ENCODE data around the gene C22orf42.
"Not testable (repeated sequence)": the region's sequence is repeated elsewhere in the genome, so short reads cannot be mapped to it uniquely, and the experiment has no call there.

C22orf42 gene

GRCh38 chr22:32199961-32200360 is 40.9 kb upstream of the C22orf42 start:
- Histone ChIP-seq H3K9ac (no peak overlapping the region), H3K4me2 (no peak overlapping the region), H3K79me2 (ENCODE audit: insufficient read depth, low read depth) (no peaks in the 10 kb centered on the region), H3K4me3 (IDR thresholded peaks at IDR 0.05; ENCODE audit: insufficient read depth, low read depth, low read length) (no peak overlapping the region), H3K27ac (no peak overlapping the region), H2AFZ (ENCODE audit: low read depth) (no peak overlapping the region), H4K20me1 (ENCODE audit: insufficient read depth) (no peaks in the 10 kb centered on the region), H3K4me1 (ENCODE audit: low read depth, poor library complexity, severe bottlenecking) (no peaks in the 10 kb centered on the region), H3K36me3 (ENCODE audit: insufficient read depth) (no peaks in the 10 kb centered on the region), H3K27me3 (ENCODE audit: insufficient read depth, low read depth) (no peaks in the 10 kb centered on the region)
- no peak for TF ChIP-seq CTCF (conservative IDR thresholded peaks at IDR 0.05; ENCODE audit: low read depth, low read length)

GRCh38 chr22:32199341-32199740 is 40.2 kb upstream of the C22orf42 start:
- Histone ChIP-seq H3K4me2 (no peak overlapping the region), H4K20me1 (ENCODE audit: insufficient read depth) (no peaks in the 10 kb centered on the region), H3K27ac (no peak overlapping the region), H2AFZ (ENCODE audit: low read depth) (no peak overlapping the region), H3K79me2 (ENCODE audit: insufficient read depth, low read depth) (no peaks in the 10 kb centered on the region), H3K4me1 (ENCODE audit: low read depth, poor library complexity, severe bottlenecking) (no peaks in the 10 kb centered on the region), H3K27me3 (ENCODE audit: insufficient read depth, low read depth) (no peaks in the 10 kb centered on the region), H3K9ac (no peak overlapping the region), H3K36me3 (ENCODE audit: insufficient read depth) (no peaks in the 10 kb centered on the region), H3K4me3 (IDR thresholded peaks at IDR 0.05; ENCODE audit: insufficient read depth, low read depth, low read length) (no peak overlapping the region)
- TF ChIP-seq CTCF (conservative IDR thresholded peaks at IDR 0.05; ENCODE audit: low read depth, low read length), result no peak

GRCh38 chr22:32197553-32198226 is 38.6 kb upstream of the C22orf42 start:
- H4K20me1 ChIP-seq (ENCODE audit: insufficient read depth); H3K27me3 ChIP-seq (ENCODE audit: insufficient read depth, low read depth); H3K4me3 ChIP-seq (IDR thresholded peaks at IDR 0.05; ENCODE audit: insufficient read depth, low read depth, low read length); H3K27ac ChIP-seq; H3K4me2 ChIP-seq; H3K36me3 ChIP-seq (ENCODE audit: insufficient read depth); H2AFZ ChIP-seq (ENCODE audit: low read depth); H3K9ac ChIP-seq; H3K79me2 ChIP-seq (ENCODE audit: insufficient read depth, low read depth); H3K4me1 ChIP-seq (ENCODE audit: low read depth, poor library complexity, severe bottlenecking): not testable (repeated sequence)

- H2AFZ ChIP-seq (ENCODE audit: low read depth); H4K20me1 ChIP-seq (ENCODE audit: insufficient read depth); H3K4me1 ChIP-seq (ENCODE audit: low read depth, poor library complexity, severe bottlenecking); H3K79me2 ChIP-seq (ENCODE audit: insufficient read depth, low read depth); H3K4me3 ChIP-seq (IDR thresholded peaks at IDR 0.05; ENCODE audit: insufficient read depth, low read depth, low read length); H3K4me2 ChIP-seq; H3K9ac ChIP-seq; H3K27me3 ChIP-seq (ENCODE audit: insufficient read depth, low read depth); H3K27ac ChIP-seq; H3K36me3 ChIP-seq (ENCODE audit: insufficient read depth): not testable (repeated sequence)
These were observed 36.8 kb upstream of the C22orf42 start for GRCh38 chr22:32195900-32196299.

DNA sequence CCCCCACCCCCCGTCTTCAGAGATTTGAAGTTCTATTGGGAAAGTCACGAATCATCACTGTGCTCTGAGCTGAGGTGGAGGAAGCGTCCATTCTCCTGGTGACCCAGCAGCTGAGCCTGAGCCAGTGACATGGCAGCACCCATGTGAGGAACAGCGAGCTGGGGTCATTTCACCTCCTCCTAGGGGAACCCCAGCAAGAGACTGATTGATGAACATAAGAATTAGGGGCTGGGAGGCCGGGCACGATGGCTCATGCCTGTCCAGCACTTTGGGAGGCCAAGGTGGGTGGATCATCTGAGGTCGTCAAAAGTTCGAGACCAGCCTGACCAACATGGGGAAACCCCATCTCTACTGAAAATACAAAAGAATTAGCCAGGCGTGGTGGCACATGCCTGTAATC is 34.2 kb upstream of the C22orf42 start:
- H3K36me3 ChIP-seq (ENCODE audit: insufficient read depth); H2AFZ ChIP-seq (ENCODE audit: low read depth); H3K79me2 ChIP-seq (ENCODE audit: insufficient read depth, low read depth); H3K4me3 ChIP-seq (IDR thresholded peaks at IDR 0.05; ENCODE audit: insufficient read depth, low read depth, low read length); H3K27me3 ChIP-seq (ENCODE audit: insufficient read depth, low read depth); H3K9ac ChIP-seq; H3K4me1 ChIP-seq (ENCODE audit: low read depth, poor library complexity, severe bottlenecking); H4K20me1 ChIP-seq (ENCODE audit: insufficient read depth); H3K27ac ChIP-seq; H3K4me2 ChIP-seq: not testable (repeated sequence)

DNA sequence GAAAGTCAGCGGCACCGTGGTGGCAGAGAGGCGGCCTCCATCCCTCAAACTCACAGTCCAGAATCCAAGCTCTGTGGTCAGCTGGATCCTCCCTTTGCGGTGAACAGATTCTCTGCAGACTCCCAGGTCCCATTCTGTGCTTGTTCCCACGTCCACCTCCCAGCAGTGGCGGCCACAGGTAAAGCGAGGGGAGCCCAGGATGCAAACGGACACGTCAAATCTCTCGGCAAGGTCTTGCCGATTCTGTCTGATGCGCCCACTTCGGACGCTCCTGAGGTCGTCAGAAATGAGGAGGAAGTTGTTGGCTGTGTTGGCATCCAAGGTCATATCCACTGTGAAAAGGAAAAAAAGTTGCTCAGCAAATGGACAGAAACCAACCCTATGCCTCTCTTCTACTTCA is 31.9 kb upstream of the C22orf42 start:
- H3K27ac ChIP-seq; H3K36me3 ChIP-seq (ENCODE audit: insufficient read depth); H3K4me1 ChIP-seq (ENCODE audit: low read depth, poor library complexity, severe bottlenecking); H2AFZ ChIP-seq (ENCODE audit: low read depth); H3K9ac ChIP-seq; H3K4me2 ChIP-seq; H3K79me2 ChIP-seq (ENCODE audit: insufficient read depth, low read depth); H3K4me3 ChIP-seq (IDR thresholded peaks at IDR 0.05; ENCODE audit: insufficient read depth, low read depth, low read length); H4K20me1 ChIP-seq (ENCODE audit: insufficient read depth); H3K27me3 ChIP-seq (ENCODE audit: insufficient read depth, low read depth): not testable (repeated sequence)

All from KMS-11 (cell line).